HCEC 1CT (cell line): ENCODE measurements around the gene LSP1.
"Not testable (repeated sequence)": the region's sequence is repeated elsewhere in the genome, so short reads cannot be mapped to it uniquely, and the experiment has no call there.

Source experiments
- DNase-seq: peaks from one replicate; pipeline ENCODE4 v3.0.0-alpha.2; 2017

Gene LSP1

GRCh38 chr11:1866226-1866625 is 13.3 kb downstream of the LSP1 start:
- no peak for DNase-seq

GRCh38 chr11:1866776-1867175 is 13.9 kb downstream of the LSP1 start:
- no peak for DNase-seq

- no peak for DNase-seq
Observed at GRCh38 chr11:1867381-1867780, 14.5 kb downstream of the LSP1 start.

GRCh38 chr11:1868056-1868635 is 15.3 kb downstream of the LSP1 start:
- no peak for DNase-seq

- no peak for DNase-seq
Observed at GRCh38 chr11:1868636-1869291, 15.9 kb downstream of the LSP1 start.

- no peak for DNase-seq
Observed at GRCh38 chr11:1869427-1870325, 16.8 kb downstream of the LSP1 start.

- no peak for DNase-seq
Observed at GRCh38 chr11:1870326-1870696, 17.4 kb downstream of the LSP1 start.

GRCh38 chr11:1870721-1871466 is 18.0 kb downstream of the LSP1 start:
- no peak for DNase-seq

GRCh38 chr11:1871531-1871930 is 18.6 kb downstream of the LSP1 start:
- no peak for DNase-seq

GRCh38 chr11:1872267-1872985 is 19.5 kb downstream of the LSP1 start:
- no peak for DNase-seq

GRCh38 chr11:1873048-1873812 is 20.3 kb downstream of the LSP1 start:
- DNase-seq: peak; percentile 13

- not testable (repeated sequence) for DNase-seq
Observed at GRCh38 chr11:1873813-1874150, 20.9 kb downstream of the LSP1 start.

GRCh38 chr11:1874441-1875092 is 21.7 kb downstream of the LSP1 start:
- not testable (repeated sequence) for DNase-seq

- DNase-seq: no peak
Observed at GRCh38 chr11:1875093-1875850, 22.4 kb downstream of the LSP1 start.

- not testable (repeated sequence) for DNase-seq
Observed at GRCh38 chr11:1875851-1876301, 23.0 kb downstream of the LSP1 start.

- peak; percentile 82 for DNase-seq
Observed at GRCh38 chr11:1876361-1877063, 23.6 kb downstream of the LSP1 start.

- peak; percentile 37 for DNase-seq
Observed at GRCh38 chr11:1877211-1878136, 24.6 kb downstream of the LSP1 start.
